ENCODE measurements around the gene CPNE9.

DNA sequence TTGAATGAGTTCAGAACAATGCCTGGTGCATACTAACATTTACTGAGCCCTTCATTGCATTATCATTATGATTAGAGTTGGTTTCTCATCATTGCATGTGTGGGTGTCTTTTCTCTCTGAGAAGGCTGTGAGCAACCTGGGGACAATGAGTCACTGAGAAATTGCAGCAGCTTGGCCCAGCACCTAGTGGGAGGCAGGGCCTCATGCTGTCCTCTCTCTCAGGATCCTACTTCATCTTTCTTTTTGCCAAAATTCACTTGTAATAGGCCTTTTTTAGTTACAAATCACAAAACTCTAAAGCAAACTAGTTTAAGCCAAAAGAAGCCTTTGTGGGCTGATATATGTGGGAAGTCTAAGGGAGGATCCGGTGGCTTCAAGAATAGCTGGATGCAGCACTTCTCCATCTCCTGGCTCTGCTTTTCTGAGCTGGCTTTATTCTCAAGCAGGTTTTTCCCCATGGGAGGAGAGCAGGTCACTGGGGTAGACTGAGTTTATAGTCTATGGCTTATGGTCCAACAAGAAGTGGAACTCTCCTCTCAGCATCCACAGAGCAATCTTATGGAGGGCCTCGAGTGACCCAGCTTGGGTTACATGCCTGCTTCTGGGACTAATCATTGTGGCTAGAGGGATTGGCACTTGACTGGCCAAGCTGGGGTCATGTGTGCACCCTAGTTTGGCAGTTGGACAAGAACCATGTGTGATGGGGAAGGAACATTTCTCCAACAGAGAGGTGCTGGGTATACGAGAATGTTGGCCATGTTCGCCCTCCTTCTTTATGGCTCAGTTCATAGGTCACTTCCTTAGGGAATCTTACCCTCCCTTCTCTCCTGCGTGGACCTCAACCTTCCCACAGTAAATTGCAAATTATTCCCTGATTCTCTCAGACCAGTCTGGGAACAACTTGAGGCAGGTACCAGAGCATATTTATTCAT lies 74.8 kb downstream of the CPNE9 start:
- TF ChIP-seq POLR2A (IDR thresholded peaks at IDR 0.05; ENCODE audit: low read depth, low read length) (no peak), POLR2AphosphoS5 (IDR thresholded peaks at IDR 0.05; ENCODE audit: low read depth, low read length) (no peak), POU2F2 (IDR thresholded peaks at IDR 0.05; ENCODE audit: low read depth, low read length) (no peak), SPI1 (IDR thresholded peaks at IDR 0.05; ENCODE audit: low read depth, low read length) (no peak)
